Thoracic aorta (tissue), 2 donors: ENCODE results near the gene ZNF140. TPM values are rescaled to one million over a fixed set of nuclear protein-coding genes. Genes with fewer than 3 reads are reported as not detected.

ENCODE experiments used
- ATAC-seq: fragments of 150-250 bp; one replicate; pipeline ENCODE4 v1.8.0; 2017; ENCODE audit warnings: low read depth; ENCODE audit not compliant: insufficient number of reproducible peaks, low FRiP score
- DNase-seq: peaks from one replicate; pipeline ENCODE4 v3.0.0-alpha.2; 2020; ENCODE audit warnings: low spot score
- H3K27ac ChIP-seq, 2 donors: fragments of 200-600 bp; sonication (generic); 1 replicate in 1 of 2; 2 replicates in 1 of 2; pipeline ENCODE4 v1.5.1; 2016; ENCODE audit warnings: mild to moderate bottlenecking in 2 of 2, moderate library complexity in 2 of 2
- H3K27me3 ChIP-seq: fragments of 200-600 bp; sonication (generic); replicated peaks from 2 replicates; pipeline ENCODE4 v1.6.0; 2016; ENCODE audit warnings: mild to moderate bottlenecking; ENCODE audit not compliant: insufficient read depth
- H3K36me3 ChIP-seq: fragments of 200-600 bp; sonication (generic); one replicate; pipeline ENCODE4 v1.5.1; 2016
- H3K4me1 ChIP-seq, 2 donors: fragments of 200-600 bp; sonication (generic); 1 replicate in 1 of 2; 2 replicates in 1 of 2; pipeline versions ENCODE4 v1.5.1 to v1.6.0; 2016; ENCODE audit warnings: low read depth in 2 of 2, mild to moderate bottlenecking in 1 of 2; ENCODE audit not compliant: control insufficient read depth in 1 of 2
- H3K4me3 ChIP-seq: fragments of 200-600 bp; sonication (generic); 2 replicates; pipeline ENCODE4 v1.5.1; 2016; ENCODE audit warnings: mild to moderate bottlenecking
- H3K9me3 ChIP-seq: fragments of 200-600 bp; sonication (generic); 2 replicates; pipeline ENCODE4 v1.5.1; 2016
- total RNA-seq, 2 donors: library from RNA; depleted of rRNA; stranded (reverse); fragments of >200 nt; gene quantifications; one replicate each; pipeline versions ENCODE4 v1.1.0 to v1.2.3, GENCODE V29; 2016
- TF ChIP-seq, protein P1 (sequence below): fragments of 200-600 bp; sonication (generic); IDR thresholded peaks from one replicate; pipeline ENCODE4 v1.5.1; 2019; ENCODE audit warnings: antibody characterized with exemption

Gene ZNF140
- total RNA-seq, 2 donors from 2014 or later, result 5.0 to 16.2 TPM

- peak overlapping the region; percentile 93 for H3K4me3 ChIP-seq
- ATAC-seq (peak; percentile 94), DNase-seq (peak; percentile 96)
- peaks cover 77% of the 10 kb centered on the region for H3K9me3 ChIP-seq
- TF ChIP-seq, protein P1, sequence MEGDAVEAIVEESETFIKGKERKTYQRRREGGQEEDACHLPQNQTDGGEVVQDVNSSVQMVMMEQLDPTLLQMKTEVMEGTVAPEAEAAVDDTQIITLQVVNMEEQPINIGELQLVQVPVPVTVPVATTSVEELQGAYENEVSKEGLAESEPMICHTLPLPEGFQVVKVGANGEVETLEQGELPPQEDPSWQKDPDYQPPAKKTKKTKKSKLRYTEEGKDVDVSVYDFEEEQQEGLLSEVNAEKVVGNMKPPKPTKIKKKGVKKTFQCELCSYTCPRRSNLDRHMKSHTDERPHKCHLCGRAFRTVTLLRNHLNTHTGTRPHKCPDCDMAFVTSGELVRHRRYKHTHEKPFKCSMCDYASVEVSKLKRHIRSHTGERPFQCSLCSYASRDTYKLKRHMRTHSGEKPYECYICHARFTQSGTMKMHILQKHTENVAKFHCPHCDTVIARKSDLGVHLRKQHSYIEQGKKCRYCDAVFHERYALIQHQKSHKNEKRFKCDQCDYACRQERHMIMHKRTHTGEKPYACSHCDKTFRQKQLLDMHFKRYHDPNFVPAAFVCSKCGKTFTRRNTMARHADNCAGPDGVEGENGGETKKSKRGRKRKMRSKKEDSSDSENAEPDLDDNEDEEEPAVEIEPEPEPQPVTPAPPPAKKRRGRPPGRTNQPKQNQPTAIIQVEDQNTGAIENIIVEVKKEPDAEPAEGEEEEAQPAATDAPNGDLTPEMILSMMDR, result no peak
- peaks cover 21% of the 10 kb centered on the region for H3K36me3 ChIP-seq
- peak overlapping the region; percentile 96 to 98 for H3K27ac ChIP-seq
- no peaks in the 10 kb centered on the region for H3K4me1 ChIP-seq
- H3K27me3 ChIP-seq, result no peaks in the 10 kb centered on the region
These were observed 726 bp upstream of the ZNF140 start for GRCh38 chr12:133080026-133080367.

GRCh38 chr12:133081159-133081780, 547 bp downstream of the ZNF140 start:
- H3K27ac ChIP-seq, result peak overlapping the region; percentile 96 to 98
- no peaks in the 10 kb centered on the region for H3K27me3 ChIP-seq
- DNase-seq, result no peak
- peak overlapping the region; percentile 93 for H3K4me3 ChIP-seq
- peaks cover 78% of the 10 kb centered on the region for H3K9me3 ChIP-seq
- no peak for ATAC-seq
- peaks cover 34% of the 10 kb centered on the region for H3K36me3 ChIP-seq
- TF ChIP-seq, protein P1, result no peak
- no peaks in the 10 kb centered on the region for H3K4me1 ChIP-seq

GRCh38 chr12:133083345-133083744, 2.6 kb downstream of the ZNF140 start:
- no peak overlapping the region for H3K4me3 ChIP-seq
- no peak for ATAC-seq
- peaks cover 51% of the 10 kb centered on the region for H3K36me3 ChIP-seq
- no peaks in the 10 kb centered on the region for H3K4me1 ChIP-seq
- H3K27me3 ChIP-seq, result no peaks in the 10 kb centered on the region
- TF ChIP-seq, protein P1, result no peak
- peaks cover 79% of the 10 kb centered on the region for H3K9me3 ChIP-seq
- no peak overlapping the region for H3K27ac ChIP-seq
- no peak for DNase-seq

- ATAC-seq (no peak), DNase-seq (no peak)
- H3K36me3 ChIP-seq, result peaks cover 70% of the 10 kb centered on the region
- TF ChIP-seq, protein P1, result no peak
- H3K27ac ChIP-seq, result no peak overlapping the region
- peak overlapping the region; percentile 4 for H3K4me3 ChIP-seq
- H3K27me3 ChIP-seq, result no peaks in the 10 kb centered on the region
- H3K9me3 ChIP-seq, result peaks cover 100% of the 10 kb centered on the region
- no peaks in the 10 kb centered on the region for H3K4me1 ChIP-seq
These were observed 24.9 kb downstream of the ZNF140 start for GRCh38 chr12:133105620-133106019.

GRCh38 chr12:133106253-133106652, 25.5 kb downstream of the ZNF140 start:
- Histone ChIP-seq H3K9me3 (peaks cover 100% of the 10 kb centered on the region), H3K4me3 (peak overlapping the region; percentile 4), H3K27ac (no peak overlapping the region), H3K36me3 (peaks cover 64% of the 10 kb centered on the region), H3K27me3 (no peaks in the 10 kb centered on the region), H3K4me1 (no peaks in the 10 kb centered on the region)
- DNase-seq (no peak), ATAC-seq (no peak)
- TF ChIP-seq, protein P1, result no peak
